OCI-M2 (cell line): ENCODE measurements around the gene LHFPL3.

ENCODE experiments used
- DNase-seq: peaks from one replicate; lab custom pipeline; 2025; ENCODE audit not compliant: unreplicated experiment; lab: John Stamatoyannopoulos, UW

Gene LHFPL3

GRCh38 chr7:104469166-104469820, 140.9 kb downstream of the LHFPL3 start:
- no peak for DNase-seq

GRCh38 chr7:104480529-104480928, 152.1 kb downstream of the LHFPL3 start:
- DNase-seq = no peak

GRCh38 chr7:104482362-104483037, 154.1 kb downstream of the LHFPL3 start:
- DNase-seq = no peak

GRCh38 chr7:104486931-104487330, 158.5 kb downstream of the LHFPL3 start:
- DNase-seq = no peak

- no peak for DNase-seq
Observed at GRCh38 chr7:104487642-104488041, 159.2 kb downstream of the LHFPL3 start.

- no peak for DNase-seq
Observed at GRCh38 chr7:104497379-104497967, 169.1 kb downstream of the LHFPL3 start.

- DNase-seq = no peak
Observed at GRCh38 chr7:104499975-104500374, 171.6 kb downstream of the LHFPL3 start.

GRCh38 chr7:104509874-104510273, 181.5 kb downstream of the LHFPL3 start:
- DNase-seq = no peak

- DNase-seq = no peak
Observed at GRCh38 chr7:104524853-104525252, 196.4 kb downstream of the LHFPL3 start.

- DNase-seq = no peak
Observed at GRCh38 chr7:104528142-104528541, 199.7 kb downstream of the LHFPL3 start.

GRCh38 chr7:104529567-104529966, 201.2 kb downstream of the LHFPL3 start:
- no peak for DNase-seq

GRCh38 chr7:104530251-104530650, 201.8 kb downstream of the LHFPL3 start:
- no peak for DNase-seq

- DNase-seq = no peak
Observed at GRCh38 chr7:104534149-104534548, 205.7 kb downstream of the LHFPL3 start.

- no peak for DNase-seq
Observed at GRCh38 chr7:104535841-104536240, 207.4 kb downstream of the LHFPL3 start.

GRCh38 chr7:104536956-104537355, 208.6 kb downstream of the LHFPL3 start:
- DNase-seq = no peak

GRCh38 chr7:104538152-104538551, 209.7 kb downstream of the LHFPL3 start:
- no peak for DNase-seq

GRCh38 chr7:104541897-104542296, 213.5 kb downstream of the LHFPL3 start:
- DNase-seq = no peak

- DNase-seq = no peak
Observed at GRCh38 chr7:104548861-104549260, 220.5 kb downstream of the LHFPL3 start.

- DNase-seq = no peak
Observed at GRCh38 chr7:104550362-104550761, 222.0 kb downstream of the LHFPL3 start.

- no peak for DNase-seq
Observed at GRCh38 chr7:104551226-104551625, 222.8 kb downstream of the LHFPL3 start.

GRCh38 chr7:104552102-104552501, 223.7 kb downstream of the LHFPL3 start:
- DNase-seq = no peak

GRCh38 chr7:104553074-104553473, 224.7 kb downstream of the LHFPL3 start:
- no peak for DNase-seq
